NCI-H1417 (cell line): Measurements from ENCODE around the gene SLC39A2.
A peak's percentile ranks its signal among the peaks of the same experiment; 100 is the strongest.
"Not testable (repeated sequence)": the region's sequence is repeated elsewhere in the genome, so short reads cannot be mapped to it uniquely, and the experiment has no call there.

Experiments
- DNase-seq, 3 experiments: peaks; one replicate each; lab custom pipeline; 2025; lab: John Stamatoyannopoulos, UW

The SLC39A2 gene

GRCh38 chr14:21025371-21026273 lies 26.5 kb downstream of the SLC39A2 start:
- peak in 2 of 3 experiments; percentile 43 to 53 for DNase-seq

DNA sequence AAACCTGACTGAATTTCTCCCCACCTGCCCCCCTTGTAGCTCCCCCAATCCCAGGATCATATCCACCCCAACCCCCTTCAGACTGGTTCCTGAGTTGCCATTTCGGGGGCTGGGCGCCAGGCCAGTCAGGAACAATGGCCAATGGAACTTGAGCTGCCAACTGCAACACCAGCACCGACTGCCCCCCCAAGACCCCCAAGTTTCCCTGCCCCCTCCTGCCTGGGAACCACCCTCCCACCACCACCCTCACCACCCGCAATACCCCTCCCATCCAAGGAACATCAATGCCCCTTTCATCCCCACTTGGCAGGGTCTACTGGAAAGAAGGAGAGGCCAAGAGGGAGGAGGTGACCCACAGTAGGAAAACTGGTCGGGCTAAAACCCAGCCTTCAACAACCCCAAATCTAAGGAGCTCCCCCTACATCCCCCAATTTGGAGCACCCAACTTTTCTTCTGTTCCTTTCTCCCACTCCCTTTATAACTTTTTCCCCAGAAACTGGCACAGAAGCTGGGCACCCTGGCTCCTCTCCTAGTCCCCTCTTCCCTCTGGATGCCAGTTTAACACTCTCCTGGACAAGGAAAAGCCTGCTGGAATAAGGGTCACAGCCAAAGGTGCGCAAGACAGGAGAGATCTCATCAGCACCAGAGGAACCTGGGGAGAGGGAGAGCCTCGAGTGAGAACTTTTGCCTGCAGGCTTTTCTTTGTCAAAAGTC lies 27.3 kb downstream of the SLC39A2 start:
- DNase-seq = no peak

DNA sequence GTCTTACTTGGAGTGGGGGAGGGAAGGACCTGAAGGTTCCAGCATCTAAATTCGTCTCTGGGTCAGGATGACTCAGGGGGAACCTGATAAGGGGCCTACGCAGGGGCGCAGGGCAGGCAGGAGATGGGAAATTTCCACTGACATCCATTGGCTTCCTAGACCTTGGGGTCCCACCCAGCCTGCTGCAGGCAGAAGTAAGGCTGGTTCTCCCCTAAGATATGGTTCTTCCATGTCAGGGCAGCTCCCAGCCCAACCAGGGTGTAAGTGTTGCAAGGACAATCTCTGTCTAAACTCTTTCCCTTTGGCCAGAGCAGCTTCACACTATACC lies 27.9 kb downstream of the SLC39A2 start:
- no peak for DNase-seq

- no peak for DNase-seq
These were observed 30.8 kb downstream of the SLC39A2 start, which contains the start of gene TPPP2 for GRCh38 chr14:21029917-21030316. Gene TPPP2 (plus strand): TSS chr14:21030217. CDS start chr14:21030582, 365 bp downstream.

- DNase-seq = no peak
These were observed 31.4 kb downstream of the SLC39A2 start for GRCh38 chr14:21030531-21030930.

GRCh38 chr14:21032326-21033132 lies 33.4 kb downstream of the SLC39A2 start:
- no peak for DNase-seq

DNA sequence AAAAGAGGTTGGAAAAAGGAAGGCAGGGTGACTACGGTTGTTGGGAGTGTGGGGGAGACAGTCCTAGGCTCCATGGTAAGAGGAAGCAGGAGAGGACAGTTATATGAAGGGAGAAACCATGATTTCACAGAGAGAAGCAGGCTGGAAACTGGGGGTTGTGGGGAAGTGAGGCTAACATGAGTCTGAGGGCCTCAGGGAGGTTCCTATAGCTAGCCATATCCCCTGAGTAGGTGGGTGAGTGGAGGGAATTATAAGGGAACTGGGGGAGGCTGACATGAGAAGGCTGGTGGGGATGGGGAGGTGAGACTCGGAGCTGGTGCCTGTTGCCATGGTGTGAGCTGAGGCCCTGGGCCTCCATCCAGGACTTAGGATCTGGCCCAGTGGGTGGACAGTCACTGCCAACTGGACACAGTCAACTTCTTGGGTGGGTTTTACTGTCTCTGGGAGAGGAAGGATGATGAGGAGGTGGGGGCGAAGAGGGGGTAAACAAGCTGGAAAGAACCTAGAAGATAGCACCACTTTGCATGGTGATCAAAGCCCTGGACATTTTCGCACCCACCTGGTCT lies 34.1 kb downstream of the SLC39A2 start:
- no peak for DNase-seq

- DNase-seq = no peak
These were observed 35.6 kb downstream of the SLC39A2 start, which contains the start of gene RNASE13 for GRCh38 chr14:21034707-21035106. Gene RNASE13 (minus strand): TSS chr14:21034807. CDS start chr14:21034288, 519 bp downstream.

GRCh38 chr14:21036751-21037150 lies 37.7 kb downstream of the SLC39A2 start:
- DNase-seq = no peak

DNA sequence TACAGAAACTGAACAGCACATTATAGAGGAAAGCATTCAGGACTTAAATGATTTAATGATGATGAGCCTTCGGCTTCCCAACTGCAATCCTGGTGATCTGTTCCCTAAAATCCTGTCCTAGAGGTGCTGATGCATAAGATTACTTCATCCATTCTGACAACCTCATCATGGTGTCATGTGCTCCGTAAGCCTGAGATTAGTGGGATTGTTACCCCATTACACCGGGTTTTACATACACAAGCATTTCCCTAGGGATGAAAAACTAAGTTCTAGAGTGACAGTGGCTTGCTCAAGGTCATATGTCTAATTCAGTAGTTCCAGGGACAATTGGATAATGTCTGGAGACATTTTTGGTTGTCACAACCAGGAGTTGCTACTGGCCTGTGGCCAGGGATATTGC lies 38.1 kb downstream of the SLC39A2 start:
- no peak for DNase-seq

DNA sequence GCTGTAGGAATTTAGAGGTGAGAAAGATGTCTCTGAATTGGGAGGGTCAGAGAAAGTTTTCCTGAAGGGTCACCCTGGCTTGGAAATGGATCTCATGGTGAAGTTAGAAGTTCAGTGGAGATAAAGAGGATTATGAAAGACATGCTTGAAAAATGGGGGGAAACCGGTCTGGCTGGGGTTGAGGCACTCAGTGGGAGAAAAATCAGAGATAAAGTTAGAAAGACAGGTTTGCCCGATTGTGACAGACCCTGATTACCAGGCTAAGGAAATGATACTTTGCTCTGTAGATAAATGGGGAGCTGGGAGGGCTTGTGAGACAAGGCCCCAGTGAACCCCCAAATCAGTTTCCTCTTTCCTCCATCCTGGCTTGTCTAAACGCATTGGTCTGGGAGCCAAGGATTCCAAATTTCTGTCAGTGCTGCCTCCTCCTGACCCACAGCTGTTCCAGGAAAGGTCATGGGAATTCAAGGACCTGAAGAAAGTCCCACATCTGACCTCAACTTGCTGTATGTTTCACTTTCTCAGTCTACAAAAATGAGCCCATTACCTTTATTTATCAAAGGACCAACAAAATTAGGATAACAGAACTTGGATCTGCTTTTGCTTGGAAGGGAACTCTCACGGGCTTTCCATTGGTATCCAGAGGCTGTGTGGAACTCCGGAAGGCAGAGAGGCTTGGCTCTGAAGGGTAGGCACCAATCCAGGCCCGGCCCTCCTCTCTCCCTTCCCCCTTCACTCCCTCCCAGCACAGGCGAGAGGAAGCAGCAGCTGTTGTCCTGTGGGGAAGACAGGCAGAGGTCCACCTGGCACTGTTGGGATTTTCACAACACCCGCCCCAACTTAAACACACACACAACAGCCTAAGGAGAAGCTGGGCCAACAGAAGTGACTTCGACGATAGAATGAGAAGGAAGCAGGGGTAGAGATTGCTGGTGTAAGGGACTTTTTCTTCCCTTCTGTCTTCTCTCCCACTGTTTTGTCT lies 39.6 kb downstream of the SLC39A2 start:
- DNase-seq = peak in 1 of 3 experiments; percentile 27

DNA sequence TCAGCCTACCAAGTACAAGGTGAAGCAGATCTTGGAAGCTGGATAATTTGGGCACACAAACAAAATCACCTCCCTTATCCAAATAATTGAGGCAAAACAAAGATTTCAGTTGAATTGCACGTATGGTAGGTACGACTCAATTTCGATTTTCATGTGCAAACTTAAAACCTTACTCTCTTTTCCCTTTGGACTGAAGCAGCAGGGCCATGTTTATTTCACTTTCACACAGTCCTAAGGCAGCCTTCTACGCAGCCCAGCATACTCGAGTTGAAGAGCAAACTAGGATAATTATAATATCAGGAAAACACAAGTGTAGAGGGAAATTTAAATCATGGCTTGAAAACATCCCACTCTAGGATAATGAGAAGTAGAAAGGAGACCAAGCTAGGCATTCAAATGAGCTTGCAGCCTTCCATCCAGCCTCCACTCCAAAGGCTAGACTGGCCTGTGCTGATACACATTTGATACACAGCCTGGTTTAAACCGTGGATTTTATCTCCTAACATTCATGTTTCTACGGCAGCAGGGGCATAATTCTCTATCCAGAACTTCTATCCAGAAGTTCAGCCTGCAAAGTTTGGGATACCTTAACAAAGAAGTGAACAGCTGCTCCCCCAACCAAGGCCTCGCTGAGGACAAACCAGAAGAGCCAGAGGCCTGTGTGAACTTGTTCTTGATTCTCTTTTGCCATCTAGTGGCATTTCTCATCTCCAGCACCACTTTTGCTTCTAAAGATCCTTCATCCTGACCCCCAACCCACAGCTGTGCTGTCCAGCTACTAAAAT lies 40.7 kb downstream of the SLC39A2 start:
- DNase-seq = peak in 2 of 3 experiments; percentile 19 to 70

DNA sequence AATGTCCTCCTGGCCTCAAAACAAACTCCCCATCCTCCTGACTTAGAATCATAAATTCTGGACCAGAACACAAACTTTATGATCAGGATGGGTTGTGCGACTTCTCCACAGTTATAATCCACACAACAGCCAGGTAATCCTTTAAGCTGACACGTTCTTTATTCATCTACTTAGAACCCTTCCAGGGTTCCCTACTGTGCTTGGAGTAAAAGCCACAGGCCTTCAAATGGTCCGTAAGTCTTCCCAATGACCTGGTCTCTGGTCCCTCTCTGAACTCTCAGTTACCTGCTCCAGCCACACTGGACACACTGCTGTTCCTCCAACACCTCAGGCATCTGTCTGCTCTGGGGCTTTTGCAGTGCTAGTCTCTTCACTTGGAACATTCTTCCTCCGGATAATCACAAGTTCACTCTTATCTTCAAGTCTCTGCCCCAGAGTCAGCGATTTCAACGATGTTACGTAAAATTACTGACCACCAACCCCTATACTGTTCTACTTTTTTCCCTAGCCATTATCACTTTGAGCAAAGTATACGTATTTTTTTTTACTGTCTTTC lies 41.4 kb downstream of the SLC39A2 start:
- DNase-seq = no peak

DNA sequence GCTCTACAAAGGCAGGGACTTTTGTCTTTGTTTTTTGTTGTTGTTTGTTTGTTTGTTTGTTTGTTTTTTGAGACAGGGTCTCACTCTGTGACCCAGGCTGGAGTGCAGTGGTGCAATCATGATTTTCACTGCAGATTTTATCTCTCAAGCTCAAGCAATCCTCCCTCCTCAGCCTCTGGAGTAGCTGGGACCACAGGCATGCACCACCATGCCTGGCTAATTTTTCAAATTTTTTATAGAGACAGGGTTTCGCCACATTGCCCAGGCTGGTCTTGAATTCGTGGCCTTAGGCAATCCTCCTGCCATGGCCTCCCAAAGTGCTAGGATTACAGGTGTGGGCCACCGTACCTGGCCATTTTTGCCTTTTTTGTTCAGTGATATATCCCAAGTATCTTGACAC lies 41.8 kb downstream of the SLC39A2 start:
- DNase-seq = not testable (repeated sequence)

GRCh38 chr14:21041676-21042433 lies 42.8 kb downstream of the SLC39A2 start, which contains the start of gene RNASE7:
Gene RNASE7 (plus strand): TSS chr14:21042362. CDS start chr14:21042993, 631 bp downstream.
- no peak for DNase-seq

DNA sequence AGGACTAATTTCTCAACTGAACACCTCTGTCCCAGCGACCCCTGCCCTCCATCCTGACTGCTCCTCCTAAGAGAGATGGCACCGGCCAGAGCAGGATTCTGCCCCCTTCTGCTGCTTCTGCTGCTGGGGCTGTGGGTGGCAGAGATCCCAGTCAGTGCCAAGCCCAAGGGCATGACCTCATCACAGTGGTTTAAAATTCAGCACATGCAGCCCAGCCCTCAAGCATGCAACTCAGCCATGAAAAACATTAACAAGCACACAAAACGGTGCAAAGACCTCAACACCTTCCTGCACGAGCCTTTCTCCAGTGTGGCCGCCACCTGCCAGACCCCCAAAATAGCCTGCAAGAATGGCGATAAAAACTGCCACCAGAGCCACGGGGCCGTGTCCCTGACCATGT lies 43.8 kb downstream of the SLC39A2 start:
- DNase-seq = no peak

DNA sequence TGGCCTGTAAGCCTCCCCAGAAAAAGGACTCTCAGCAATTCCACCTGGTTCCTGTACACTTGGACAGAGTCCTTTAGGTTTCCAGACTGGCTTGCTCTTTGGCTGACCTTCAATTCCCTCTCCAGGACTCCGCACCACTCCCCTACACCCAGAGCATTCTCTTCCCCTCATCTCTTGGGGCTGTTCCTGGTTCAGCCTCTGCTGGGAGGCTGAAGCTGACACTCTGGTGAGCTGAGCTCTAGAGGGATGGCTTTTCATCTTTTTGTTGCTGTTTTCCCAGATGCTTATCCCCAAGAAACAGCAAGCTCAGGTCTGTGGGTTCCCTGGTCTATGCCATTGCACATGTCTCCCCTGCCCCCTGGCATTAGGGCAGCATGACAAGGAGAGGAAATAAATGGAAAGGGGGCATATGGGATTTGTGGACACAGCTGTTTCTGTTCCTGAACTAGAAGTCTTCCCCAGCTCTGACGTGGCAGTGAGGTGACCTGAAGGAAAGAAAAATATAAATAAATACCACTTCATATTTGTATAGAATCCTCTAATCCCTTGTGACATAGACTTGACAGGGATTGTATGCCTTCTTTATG lies 44.4 kb downstream of the SLC39A2 start:
- DNase-seq = no peak

- peak in 1 of 3 experiments; percentile 5 for DNase-seq
These were observed 45.0 kb downstream of the SLC39A2 start for GRCh38 chr14:21043974-21044618.
